AG04450 (cell line): ENCODE results near the gene CEACAM3. TPM values are rescaled to one million over a fixed set of nuclear protein-coding genes. Genes with fewer than 3 reads are reported as not detected.

Source experiments
- CTCF ChIA-PET: fragments of 300-600, 350-600 bp; formaldehyde crosslinking; extraction: SDS; loops from one replicate; lab custom pipeline; 2022; ENCODE audit warnings: antibody characterized with exemption, inconsistent platforms; lab: Charles Lee
- POLR2A ChIA-PET: fragments of 350-600 bp; formaldehyde crosslinking; extraction: SDS; loops from one replicate; lab custom pipeline; 2021; ENCODE audit warnings: antibody characterized with exemption, inconsistent platforms; lab: Yijun Ruan, JAX
- DNase-seq: peaks from one replicate; pipeline ENCODE4 v3.0.0-alpha.2; 2011; ENCODE audit warnings: low read depth, low spot score
- H3K27ac ChIP-seq: one replicate; pipeline ENCODE4 v1.5.1; 2012; ENCODE audit warnings: low read depth, low read length, control low read depth
- H3K27me3 ChIP-seq: one replicate; pipeline ENCODE4 v1.6.0; 2012; ENCODE audit warnings: low read length; ENCODE audit not compliant: control insufficient read depth, insufficient read depth
- H3K4me3 ChIP-seq: 2 replicates; pipeline ENCODE4 v1.5.1; 2011; ENCODE audit warnings: mild to moderate bottlenecking, low read depth, low read length, control low read depth
- H3K9me3 ChIP-seq: 2 replicates; pipeline ENCODE4 v1.5.1; 2012; ENCODE audit warnings: low read length; ENCODE audit not compliant: control insufficient read depth, insufficient read depth
- CTCF ChIP-seq: IDR thresholded peaks from 2 replicates; pipeline ENCODE4 v1.5.1; 2011; ENCODE audit warnings: low read depth, low read length, control low read depth, inconsistent platforms
- polyA plus RNA-seq: library from polyadenylated mRNA; depleted of rRNA; stranded (reverse); fragments of >200 nt; gene quantifications from 2 replicates; pipeline ENCODE4 v1.2.3, GENCODE V29; 2011

The CEACAM3 gene
- polyA plus RNA-seq, 1 experiment, result not detected

DNA sequence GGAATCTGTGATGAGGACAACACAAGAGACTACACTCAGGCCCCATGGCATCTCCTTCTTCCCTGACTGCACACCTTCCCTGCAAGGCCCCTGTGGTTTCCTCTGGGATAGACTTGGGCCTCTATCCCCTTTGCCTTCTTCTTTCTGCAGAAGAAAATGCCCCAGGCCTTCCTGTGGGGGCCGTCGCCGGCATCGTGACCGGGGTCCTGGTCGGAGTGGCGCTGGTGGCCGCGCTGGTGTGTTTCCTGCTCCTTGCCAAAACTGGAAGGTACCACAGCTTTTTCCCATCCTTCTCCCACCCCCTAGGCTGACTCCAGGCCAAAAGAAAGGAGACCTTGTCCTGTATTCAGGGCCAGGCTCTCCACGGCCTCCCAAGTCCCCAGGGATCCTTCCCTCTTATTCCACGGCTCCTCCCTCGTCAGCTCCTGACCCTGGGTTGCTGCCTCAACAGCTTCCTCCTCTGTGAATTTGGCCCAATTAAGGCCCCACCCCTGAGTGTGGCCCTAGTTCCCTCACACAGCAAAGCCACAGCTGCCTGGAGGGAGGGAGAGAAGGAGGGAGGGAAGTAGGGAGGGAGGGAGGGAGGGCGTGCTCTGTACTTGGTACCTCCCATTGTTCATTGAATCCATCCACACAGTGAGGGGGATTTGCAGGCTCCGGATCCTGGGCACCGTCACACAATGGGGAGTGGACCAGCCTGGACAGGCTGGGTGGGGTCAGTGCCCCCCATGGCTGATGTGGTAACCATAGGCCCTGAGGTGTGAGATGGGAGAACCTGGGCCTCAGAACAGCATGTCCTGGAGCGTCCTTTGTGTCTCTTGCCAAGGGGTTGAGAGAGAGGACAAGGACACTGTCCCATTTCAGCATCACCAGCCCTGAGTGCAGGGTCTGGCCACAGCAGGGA is 12.5 kb downstream of the CEACAM3 start:
- H3K27ac ChIP-seq, result no peak overlapping the region
- POLR2A ChIA-PET, result no interaction called here
- H3K27me3 ChIP-seq, result no peaks in the 10 kb centered on the region
- H3K9me3 ChIP-seq, result no peaks in the 10 kb centered on the region
- TF ChIP-seq CTCF, result no peak
- DNase-seq, result no peak
- H3K4me3 ChIP-seq, result no peak overlapping the region
- CTCF ChIA-PET, result interaction anchor here (0.6 kb wide), 1 partner anchor 102 kb away, joined by 3 read pairs; no protein-coding TSS in a partner anchor

GRCh38 chr19:41810301-41810700 is 13.9 kb downstream of the CEACAM3 start:
- POLR2A ChIA-PET, result no interaction called here

GRCh38 chr19:41811036-41811435 is 14.6 kb downstream of the CEACAM3 start:
- H3K4me3 ChIP-seq, result no peak overlapping the region
- ChIA-PET POLR2A (no interaction called here), CTCF (no interaction called here)
- H3K27me3 ChIP-seq, result no peaks in the 10 kb centered on the region
- H3K27ac ChIP-seq, result no peak overlapping the region
- TF ChIP-seq CTCF, result no peak
- H3K9me3 ChIP-seq, result no peaks in the 10 kb centered on the region
- DNase-seq, result no peak

More at GRCh38 chr19:41810301-41810700, 13.9 kb downstream of the CEACAM3 start:
- no peak for DNase-seq
- no peaks in the 10 kb centered on the region for H3K9me3 ChIP-seq
- no peak overlapping the region for H3K4me3 ChIP-seq
- no peaks in the 10 kb centered on the region for H3K27me3 ChIP-seq
- TF ChIP-seq CTCF, result no peak
- no peak overlapping the region for H3K27ac ChIP-seq
- CTCF ChIA-PET, result no interaction called here

- no peaks in the 10 kb centered on the region for H3K9me3 ChIP-seq
- ChIA-PET POLR2A (no interaction called here), CTCF (no interaction called here)
- DNase-seq, result no peak
- no peaks in the 10 kb centered on the region for H3K27me3 ChIP-seq
- no peak for TF ChIP-seq CTCF
- no peak overlapping the region for H3K27ac ChIP-seq
- H3K4me3 ChIP-seq, result no peak overlapping the region
These were observed 15.6 kb downstream of the CEACAM3 start for GRCh38 chr19:41811981-41812380.

GRCh38 chr19:41813911-41814310 is 17.5 kb downstream of the CEACAM3 start:
- ChIA-PET CTCF (interaction anchor here (2.7 kb wide), 1 partner anchor 19 kb away, joined by 7 read pairs; no protein-coding TSS in a partner anchor), POLR2A (no interaction called here)
- no peak for TF ChIP-seq CTCF

More at GRCh38 chr19:41813911-41814310, 17.5 kb downstream of the CEACAM3 start:
- Histone ChIP-seq H3K4me3 (no peak overlapping the region), H3K27me3 (no peaks in the 10 kb centered on the region), H3K27ac (no peak overlapping the region), H3K9me3 (no peaks in the 10 kb centered on the region)
- DNase-seq, result no peak
